Keratinocyte (primary cell): ENCODE data around the gene TMEM39B. TPM values are rescaled to one million over a fixed set of nuclear protein-coding genes. Genes with fewer than 3 reads are reported as not detected.

ENCODE experiments used
- DNase-seq: peaks from one replicate; pipeline ENCODE4 v3.0.0-alpha.2; 2011; ENCODE audit warnings: low read depth, missing footprints, low spot score
- FAIRE-seq: peaks from 2 replicates; lab custom pipeline; 2011; peaks lifted over from hg19 to GRCh38; lab: Jason Lieb, UNC
- H2AFZ ChIP-seq: 2 replicates; pipeline ENCODE4 v1.6.0; 2012; ENCODE audit warnings: low read length, control low read depth, inconsistent platforms; ENCODE audit not compliant: control insufficient read depth
- H3K27ac ChIP-seq: 2 replicates; pipeline ENCODE4 v1.5.1; 2011; ENCODE audit warnings: low read length; ENCODE audit not compliant: control insufficient read depth, insufficient read depth
- H3K27me3 ChIP-seq: 3 replicates; pipeline ENCODE4 v1.6.0; 2011; ENCODE audit warnings: low read length; ENCODE audit not compliant: control insufficient read depth, insufficient read depth; ENCODE audit errors: extremely low read depth
- H3K36me3 ChIP-seq, 2 experiments: 2 replicates in 1 of 2; 3 replicates in 1 of 2; pipeline ENCODE4 v1.5.1; 2011; ENCODE audit warnings: low read length in 2 of 2, mild to moderate bottlenecking in 1 of 2; ENCODE audit not compliant: control insufficient read depth in 2 of 2, insufficient read depth in 2 of 2; ENCODE audit errors: extremely low read depth in 1 of 2
- H3K4me1 ChIP-seq: 3 replicates; pipeline ENCODE4 v1.5.1; 2011; ENCODE audit warnings: low read length; ENCODE audit not compliant: control insufficient read depth, insufficient read depth; ENCODE audit errors: extremely low read depth
- H3K4me2 ChIP-seq: 3 replicates; pipeline ENCODE4 v1.6.0; 2011; ENCODE audit warnings: low read depth, low read length; ENCODE audit not compliant: control insufficient read depth, insufficient read depth; ENCODE audit errors: extremely low read depth
- H3K4me3 ChIP-seq, 3 experiments: fragments of 200-600 bp in 1 of 3; sonication (generic) in 1 of 3; 2 replicates in 2 of 3; 3 replicates in 1 of 3; pipeline ENCODE4 v1.5.1; 2011 to 2016; ENCODE audit warnings: low read length in 3 of 3, mild to moderate bottlenecking in 3 of 3, control low read depth in 2 of 3, inconsistent platforms in 1 of 3, low read depth in 1 of 3, mixed read lengths in 1 of 3, mixed run types in 1 of 3, moderate library complexity in 1 of 3; ENCODE audit not compliant: control insufficient read depth in 2 of 3, insufficient read depth in 2 of 3; ENCODE audit errors: extremely low read depth in 1 of 3
- H3K79me2 ChIP-seq: 2 replicates; pipeline ENCODE4 v1.6.0; 2012; ENCODE audit warnings: low read length; ENCODE audit not compliant: control insufficient read depth, insufficient read depth
- H3K9ac ChIP-seq: 3 replicates; pipeline ENCODE4 v1.6.0; 2011; ENCODE audit warnings: low read length; ENCODE audit not compliant: control insufficient read depth, insufficient read depth; ENCODE audit errors: extremely low read depth
- H3K9me1 ChIP-seq: 3 replicates; pipeline ENCODE4 v1.6.0; 2011; ENCODE audit warnings: low read length; ENCODE audit not compliant: control insufficient read depth, insufficient read depth; ENCODE audit errors: extremely low read depth
- H3K9me3 ChIP-seq: 2 replicates; pipeline ENCODE4 v1.5.1; 2012; ENCODE audit warnings: low read depth, low read length; ENCODE audit not compliant: control insufficient read depth
- H4K20me1 ChIP-seq: 3 replicates; pipeline ENCODE4 v1.6.0; 2011; ENCODE audit warnings: low read length; ENCODE audit not compliant: control insufficient read depth, insufficient read depth; ENCODE audit errors: extremely low read depth
- EZH2 ChIP-seq: IDR thresholded peaks from one replicate; pipeline ENCODE4 v1.6.1; 2012; ENCODE audit warnings: inconsistent platforms, mild to moderate bottlenecking, low read length, moderate library complexity
- dilution Hi-C: fragments of 300-500 bp; cut with MboI; formaldehyde crosslinking; loops from one replicate; pipeline ENCODE4 v1.7.0; 2020; ENCODE audit warnings: low sequenced_read_pairs; ENCODE audit not compliant: extremely low pct_ligation_motif_present
- polyA plus RNA-seq, 5 experiments: library from polyadenylated mRNA; depleted of rRNA in 3 of 5; stranded (reverse) in 3 of 5; stranded (forward) in 1 of 5; unstranded in 1 of 5; fragments of >200 nt; gene quantifications; 1 replicate in 1 of 5; 2 replicates in 3 of 5; 3 replicates in 1 of 5; pipeline versions ENCODE4 v1.2.1 to v1.2.3, GENCODE V29; 2011 to 2012; ENCODE audit warnings: missing spikeins in 2 of 5, low read depth in 1 of 5, low replicate concordance in 1 of 5
- TF ChIP-seq, protein P1 (sequence below), 3 experiments: IDR thresholded peaks in 1 of 3; conservative IDR thresholded peaks in 1 of 3; optimal IDR thresholded peaks in 1 of 3; 2 replicates in 2 of 3; 3 replicates in 1 of 3; pipeline versions ENCODE3 to v1.5.1; 2011; ENCODE audit warnings: low read length in 3 of 3, mild to moderate bottlenecking in 3 of 3, moderate library complexity in 2 of 3, control low read depth in 1 of 3, inconsistent platforms in 1 of 3; ENCODE audit not compliant: insufficient read depth in 2 of 3; ENCODE audit errors: extremely low read depth in 1 of 3

The TMEM39B gene
- polyA plus RNA-seq, 1 donor (not counting 4 experiments of a cell fraction or from before 2014, with no cell fraction given): 6.8 TPM

DNA sequence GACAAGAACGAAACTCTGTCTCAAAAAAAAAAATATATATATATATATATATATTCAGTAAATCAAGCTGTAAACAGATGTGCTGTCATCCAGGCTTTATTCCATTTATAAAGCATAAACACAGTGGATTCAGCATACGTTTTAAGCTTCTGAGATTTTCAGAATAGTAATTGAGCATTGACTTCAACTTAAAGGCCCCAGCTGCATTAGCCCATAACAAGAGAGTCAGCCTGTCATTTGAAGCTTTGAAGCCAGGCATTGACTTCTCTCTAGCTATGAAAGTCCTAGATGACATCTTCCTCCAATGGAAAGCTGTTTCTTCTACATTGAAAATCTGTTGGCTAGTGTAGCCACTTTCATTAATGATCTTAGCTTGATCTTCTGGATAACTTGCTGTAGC lies 41.7 kb downstream of the TMEM39B start:
- FAIRE-seq: no peak
- dilution Hi-C loops: no loop called here
- Histone ChIP-seq H3K4me2 (no peak overlapping the region), H3K9me3 (no peaks in the 10 kb centered on the region), H3K4me1 (peaks cover 16% of the 10 kb centered on the region), H3K36me3 (peaks cover 0 to 4% of the 10 kb centered on the region in 2 experiments), H3K9ac (no peak overlapping the region), H3K27me3 (no peaks in the 10 kb centered on the region), H3K27ac (no peak overlapping the region), H3K9me1 (peaks cover 8% of the 10 kb centered on the region), H3K79me2 (peaks cover 93% of the 10 kb centered on the region), H2AFZ (no peak overlapping the region), H4K20me1 (peaks cover 11% of the 10 kb centered on the region), H3K4me3 (no peak overlapping the region)
- TF ChIP-seq, protein P1, sequence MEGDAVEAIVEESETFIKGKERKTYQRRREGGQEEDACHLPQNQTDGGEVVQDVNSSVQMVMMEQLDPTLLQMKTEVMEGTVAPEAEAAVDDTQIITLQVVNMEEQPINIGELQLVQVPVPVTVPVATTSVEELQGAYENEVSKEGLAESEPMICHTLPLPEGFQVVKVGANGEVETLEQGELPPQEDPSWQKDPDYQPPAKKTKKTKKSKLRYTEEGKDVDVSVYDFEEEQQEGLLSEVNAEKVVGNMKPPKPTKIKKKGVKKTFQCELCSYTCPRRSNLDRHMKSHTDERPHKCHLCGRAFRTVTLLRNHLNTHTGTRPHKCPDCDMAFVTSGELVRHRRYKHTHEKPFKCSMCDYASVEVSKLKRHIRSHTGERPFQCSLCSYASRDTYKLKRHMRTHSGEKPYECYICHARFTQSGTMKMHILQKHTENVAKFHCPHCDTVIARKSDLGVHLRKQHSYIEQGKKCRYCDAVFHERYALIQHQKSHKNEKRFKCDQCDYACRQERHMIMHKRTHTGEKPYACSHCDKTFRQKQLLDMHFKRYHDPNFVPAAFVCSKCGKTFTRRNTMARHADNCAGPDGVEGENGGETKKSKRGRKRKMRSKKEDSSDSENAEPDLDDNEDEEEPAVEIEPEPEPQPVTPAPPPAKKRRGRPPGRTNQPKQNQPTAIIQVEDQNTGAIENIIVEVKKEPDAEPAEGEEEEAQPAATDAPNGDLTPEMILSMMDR (optimal IDR thresholded peaks at IDR 0.05 in 1 of 3, IDR thresholded peaks at IDR 0.05 in 1 of 3, conservative IDR thresholded peaks at IDR 0.05 in 1 of 3; ENCODE audit: extremely low read depth in 1 of 3, insufficient read depth in 2 of 3, low read length in 3 of 3): no peak
- TF ChIP-seq EZH2: no peak
- no peak for DNase-seq

DNA sequence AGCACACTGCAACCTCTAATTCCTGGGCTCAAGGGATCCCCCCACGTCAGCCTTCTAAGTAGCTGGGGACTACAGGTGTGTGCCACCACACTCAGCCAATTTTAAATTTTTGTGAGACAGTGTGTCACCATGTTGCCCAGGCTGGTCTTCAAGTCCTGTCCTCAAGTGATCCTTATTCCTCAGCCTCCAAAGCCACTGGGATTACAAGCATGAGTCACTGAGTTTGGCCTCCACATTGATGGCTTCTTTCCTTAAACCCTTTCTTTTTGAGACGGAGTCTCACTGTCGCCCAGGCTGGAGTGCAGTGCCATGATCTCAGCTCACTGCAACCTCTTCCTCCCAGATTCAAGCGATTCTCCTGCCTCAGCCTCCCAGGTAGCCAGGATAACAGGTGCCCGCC lies 42.8 kb downstream of the TMEM39B start:
- peaks cover 94% of the 10 kb centered on the region for H3K79me2 ChIP-seq
- DNase-seq (no peak), FAIRE-seq (no peak)
- H4K20me1 ChIP-seq: peaks cover 11% of the 10 kb centered on the region
- no peak overlapping the region for H2AFZ ChIP-seq
- no peak overlapping the region for H3K27ac ChIP-seq
- no peak overlapping the region for H3K4me3 ChIP-seq
- TF ChIP-seq EZH2: no peak
- TF ChIP-seq, protein P1 (optimal IDR thresholded peaks at IDR 0.05 in 1 of 3, IDR thresholded peaks at IDR 0.05 in 1 of 3, conservative IDR thresholded peaks at IDR 0.05 in 1 of 3; ENCODE audit: extremely low read depth in 1 of 3, insufficient read depth in 2 of 3, low read length in 3 of 3): no peak
- H3K4me1 ChIP-seq: peaks cover 12% of the 10 kb centered on the region
- H3K4me2 ChIP-seq: no peak overlapping the region
- dilution Hi-C loops: no loop called here
- no peaks in the 10 kb centered on the region for H3K27me3 ChIP-seq
- H3K9me3 ChIP-seq: no peaks in the 10 kb centered on the region
- no peak overlapping the region for H3K9ac ChIP-seq
- H3K36me3 ChIP-seq: peaks cover 0 to 1% of the 10 kb centered on the region in 2 experiments
- peaks cover 5% of the 10 kb centered on the region for H3K9me1 ChIP-seq
